ENCODE data around the gene NLRC5. TPM values are rescaled to one million over a fixed set of nuclear protein-coding genes. Genes with fewer than 3 reads are reported as not detected.
A peak's percentile ranks its signal among the peaks of the same experiment; 100 is the strongest.

The NLRC5 gene
- total RNA-seq, 6 donors from 2014 or later: 29.2 to 361 (median 52.7) TPM

GRCh38 chr16:56998861-56999260, 9.5 kb downstream of the NLRC5 start:
- Histone ChIP-seq H3K9me3 (no peaks in the 10 kb centered on the region), H3K4me1 (peaks cover 24 to 52% (median 30%) of the 10 kb centered on the region in 4 donors), H3K36me3 (peaks cover 0 to 2% (median 0%) of the 10 kb centered on the region in 4 donors), H3K27ac (peak overlapping the region; percentile 62 to 90 (median 74)), H3K27me3 (no peaks in the 10 kb centered on the region), H3K4me3 (no peak overlapping the region)
- 62 to 73% methylated on average over 6 of the region's 6 CpGs for WGBS, 2 donors
- DNase-seq: no peak
- no peak for ATAC-seq (ENCODE audit: low FRiP score in 2 of 2)
- TF ChIP-seq, protein P1, sequence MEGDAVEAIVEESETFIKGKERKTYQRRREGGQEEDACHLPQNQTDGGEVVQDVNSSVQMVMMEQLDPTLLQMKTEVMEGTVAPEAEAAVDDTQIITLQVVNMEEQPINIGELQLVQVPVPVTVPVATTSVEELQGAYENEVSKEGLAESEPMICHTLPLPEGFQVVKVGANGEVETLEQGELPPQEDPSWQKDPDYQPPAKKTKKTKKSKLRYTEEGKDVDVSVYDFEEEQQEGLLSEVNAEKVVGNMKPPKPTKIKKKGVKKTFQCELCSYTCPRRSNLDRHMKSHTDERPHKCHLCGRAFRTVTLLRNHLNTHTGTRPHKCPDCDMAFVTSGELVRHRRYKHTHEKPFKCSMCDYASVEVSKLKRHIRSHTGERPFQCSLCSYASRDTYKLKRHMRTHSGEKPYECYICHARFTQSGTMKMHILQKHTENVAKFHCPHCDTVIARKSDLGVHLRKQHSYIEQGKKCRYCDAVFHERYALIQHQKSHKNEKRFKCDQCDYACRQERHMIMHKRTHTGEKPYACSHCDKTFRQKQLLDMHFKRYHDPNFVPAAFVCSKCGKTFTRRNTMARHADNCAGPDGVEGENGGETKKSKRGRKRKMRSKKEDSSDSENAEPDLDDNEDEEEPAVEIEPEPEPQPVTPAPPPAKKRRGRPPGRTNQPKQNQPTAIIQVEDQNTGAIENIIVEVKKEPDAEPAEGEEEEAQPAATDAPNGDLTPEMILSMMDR (IDR thresholded peaks at IDR 0.05): no peak
- no peak for TF ChIP-seq POLR2A (IDR thresholded peaks at IDR 0.05)
- TF ChIP-seq POLR2AphosphoS5 (IDR thresholded peaks at IDR 0.05): no peak
- TF ChIP-seq EP300 (IDR thresholded peaks at IDR 0.05): no peak

DNA sequence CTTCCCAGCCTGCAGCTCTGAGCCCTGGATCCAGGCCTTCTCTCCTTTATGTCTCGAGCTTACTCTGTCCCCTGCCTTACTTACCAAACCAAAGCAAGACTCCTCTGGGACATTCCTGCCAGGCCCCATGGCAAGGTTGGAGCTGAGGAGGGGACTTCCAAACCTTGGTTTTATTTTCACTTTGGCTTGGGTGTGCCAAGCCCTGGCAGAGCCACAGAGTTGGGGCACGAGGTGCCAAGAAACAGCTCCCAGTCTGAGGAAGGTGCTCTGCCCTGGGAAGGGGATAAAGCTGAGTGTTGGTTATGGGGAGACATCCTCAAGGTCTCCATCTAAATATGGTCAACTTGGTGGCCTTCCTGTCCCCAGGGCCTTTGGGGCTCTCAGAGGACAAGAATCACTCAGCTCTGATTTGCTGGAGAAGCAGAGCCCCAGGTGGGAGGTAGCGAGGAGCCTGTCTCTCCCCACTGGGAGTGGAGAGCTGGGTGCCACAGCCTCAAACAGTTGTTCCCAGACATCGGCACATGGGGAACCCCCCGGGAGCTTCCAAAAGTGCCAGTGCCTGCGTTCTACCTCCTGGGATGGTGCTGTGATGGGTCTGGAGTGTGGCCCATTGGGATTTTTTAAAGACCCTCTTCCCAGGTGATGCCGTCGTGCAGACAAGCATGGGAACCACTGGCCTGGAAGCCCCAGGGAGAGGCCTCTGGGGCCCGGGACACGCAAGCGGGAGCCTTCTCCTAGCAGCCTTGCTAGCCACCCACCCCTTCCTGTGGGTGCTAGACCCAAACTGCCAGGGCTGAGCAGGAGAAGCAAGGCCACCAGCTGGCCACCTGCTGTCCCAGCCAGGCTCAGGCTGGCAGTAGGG, 10.3 kb downstream of the NLRC5 start:
- Histone ChIP-seq H3K36me3 (peaks cover 0 to 2% (median 0%) of the 10 kb centered on the region in 4 donors), H3K27me3 (no peaks in the 10 kb centered on the region), H3K4me3 (no peak overlapping the region), H3K9me3 (no peaks in the 10 kb centered on the region), H3K4me1 (peaks cover 24 to 44% (median 27%) of the 10 kb centered on the region in 4 donors), H3K27ac (peak overlapping the region; percentile 62 to 90 (median 74))
- WGBS, 2 donors: 64 to 82% methylated on average over 5 to 11 of the region's 11 CpGs
- peak in 1 of 2 donors; percentile 34 for DNase-seq
- peak in 1 of 2 donors; percentile 8 for ATAC-seq (ENCODE audit: low FRiP score in 2 of 2)
- no peak for TF ChIP-seq POLR2AphosphoS5 (IDR thresholded peaks at IDR 0.05)
- TF ChIP-seq, protein P1 (IDR thresholded peaks at IDR 0.05): no peak
- no peak for TF ChIP-seq EP300 (IDR thresholded peaks at IDR 0.05)
- no peak for TF ChIP-seq POLR2A (IDR thresholded peaks at IDR 0.05)

GRCh38 chr16:57000271-57001025, 11.1 kb downstream of the NLRC5 start:
- H3K4me3 ChIP-seq: no peak overlapping the region
- H3K36me3 ChIP-seq: peaks cover 0 to 2% (median 0%) of the 10 kb centered on the region in 4 donors
- peak; percentile 11 to 78 for ATAC-seq (ENCODE audit: low FRiP score in 2 of 2)
- DNase-seq: peak in 1 of 2 donors; percentile 59
- H3K4me1 ChIP-seq: peaks cover 21 to 43% (median 26%) of the 10 kb centered on the region in 4 donors
- no peaks in the 10 kb centered on the region for H3K9me3 ChIP-seq
- WGBS, 2 donors: 56 to 62% methylated on average over 3 to 5 of the region's 5 CpGs
- TF ChIP-seq EP300 (IDR thresholded peaks at IDR 0.05): no peak
- TF ChIP-seq POLR2AphosphoS5 (IDR thresholded peaks at IDR 0.05): peak in 1 of 2 donors; percentile 54
- no peak for TF ChIP-seq POLR2A (IDR thresholded peaks at IDR 0.05)
- no peaks in the 10 kb centered on the region for H3K27me3 ChIP-seq
- peak overlapping the region; percentile 62 to 90 (median 74) for H3K27ac ChIP-seq

GRCh38 chr16:57001026-57001679, 11.8 kb downstream of the NLRC5 start:
- no peaks in the 10 kb centered on the region for H3K36me3 ChIP-seq
- no peak overlapping the region for H3K4me3 ChIP-seq
- H3K4me1 ChIP-seq: peaks cover 21 to 43% (median 26%) of the 10 kb centered on the region in 4 donors
- peak overlapping the region; percentile 62 to 90 (median 74) for H3K27ac ChIP-seq
- WGBS, 2 donors: 72 to 73% methylated on average over 6 to 8 of the region's 8 CpGs
- H3K9me3 ChIP-seq: no peaks in the 10 kb centered on the region
- ATAC-seq (ENCODE audit: low FRiP score in 2 of 2) (no peak), DNase-seq (no peak)
- TF ChIP-seq, protein P1 (IDR thresholded peaks at IDR 0.05): no peak
- TF ChIP-seq EP300 (IDR thresholded peaks at IDR 0.05) (no peak), POLR2AphosphoS5 (IDR thresholded peaks at IDR 0.05) (no peak), POLR2A (IDR thresholded peaks at IDR 0.05) (no peak)
- no peaks in the 10 kb centered on the region for H3K27me3 ChIP-seq
